Mucosa of descending colon (tissue), 3 donors: ENCODE data around the gene MAPKAPK3. TPM values are rescaled to one million over a fixed set of nuclear protein-coding genes. Genes with fewer than 3 reads are reported as not detected.
A peak's percentile ranks its signal among the peaks of the same experiment; 100 is the strongest.

ENCODE experiments used
- ATAC-seq: fragments of 200-7000 bp; cut with Tn5 transposase; one replicate; pipeline ENCODE4 v1.9.1; 2020; ENCODE audit warnings: mild to moderate bottlenecking, moderate library complexity
- DNase-seq, 3 donors: peaks; one replicate each; pipeline ENCODE4 v3.0.0-alpha.2; 2020
- H3K36me3 ChIP-seq: fragments of 200-600 bp; one replicate; pipeline ENCODE4 v1.8.0; 2021; ENCODE audit warnings: low read depth, mild to moderate bottlenecking
- H3K4me1 ChIP-seq: fragments of 200-600 bp; one replicate; pipeline ENCODE4 v1.8.0; 2021; ENCODE audit warnings: low read depth, mild to moderate bottlenecking
- H3K4me3 ChIP-seq: fragments of 200-600 bp; one replicate; pipeline ENCODE4 v1.8.0; 2021; ENCODE audit warnings: mild to moderate bottlenecking
- H3K9me3 ChIP-seq: fragments of 200-600 bp; one replicate; pipeline ENCODE4 v1.8.0; 2021; ENCODE audit warnings: mild to moderate bottlenecking
- intact Hi-C, 2 donors: fragments of 100-400 bp; cut with DNase I in 1 of 2; cut with micrococcal nuclease in 1 of 2; formaldehyde crosslinking; loops; one replicate each; pipeline versions ENCODE4 v1.11.0 to v1.11.1; 2022; cut with DNase I, micrococcal nuclease
- total RNA-seq, 3 donors: library from RNA; stranded (reverse); fragmentation: NEBNext Ultra II Directional in 2 of 3; extraction: Animal tissue kit (Norgen Biotek cat#: 25700) in 2 of 3; gene quantifications; one replicate each; pipeline versions ENCODE4 v1.2.1 to v1.2.4, GENCODE V29; 2021 to 2023
- TF ChIP-seq, protein P1 (sequence below): fragments of 200-600 bp; IDR thresholded peaks from one replicate; pipeline ENCODE4 v1.8.0; 2022; ENCODE audit warnings: antibody characterized with exemption, mild to moderate bottlenecking
- donor health status: DM: no; HTN: no; CAD: no; lungs with moderate emphysema.
- donor health status: DM: no; HTN: no; CAD: no.
- donor health status: DM: no; HTN: yes; CAD: no.

The MAPKAPK3 gene
- total RNA-seq, 3 donors from 2014 or later, result 21.5 to 33.5 (median 25.5) TPM

DNA sequence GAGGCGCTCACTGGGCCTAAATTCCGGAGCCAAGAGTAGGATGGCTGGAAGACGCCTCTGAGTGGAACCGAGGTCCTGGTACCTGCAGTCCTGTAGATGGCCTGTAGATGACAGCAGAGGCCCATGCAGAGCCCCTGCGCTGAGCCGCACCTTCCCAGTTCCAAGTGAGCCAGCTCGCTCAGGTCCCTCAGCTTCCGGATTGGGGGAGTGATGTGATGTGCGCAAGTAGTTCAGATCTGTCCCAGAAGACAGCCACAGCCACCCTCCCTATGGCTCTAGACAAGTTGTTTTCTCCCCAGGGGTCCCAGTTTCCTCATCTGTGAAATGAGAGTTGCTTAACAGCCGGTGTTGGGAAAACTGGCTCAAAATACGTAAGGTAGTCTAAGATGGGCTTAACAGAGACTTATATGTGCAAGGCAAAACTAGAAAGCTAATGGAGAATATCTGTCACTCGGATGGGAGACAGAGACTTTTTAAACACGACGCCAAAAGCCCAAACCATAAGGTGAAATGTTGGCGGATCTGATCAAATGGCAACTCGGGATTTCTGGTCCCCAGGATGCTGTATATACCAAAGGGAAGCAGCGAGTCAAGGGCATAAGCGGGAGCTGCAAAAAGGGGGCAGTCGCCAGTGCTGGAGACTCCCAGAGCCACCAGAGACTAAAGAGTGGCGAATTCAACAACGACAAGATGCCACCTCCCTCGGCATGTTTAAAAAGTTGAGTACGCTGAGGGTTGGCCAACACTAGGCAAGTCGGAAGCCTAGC lies 765 bp upstream of the MAPKAPK3 start:
- Histone ChIP-seq H3K4me3 (no peak overlapping the region), H3K9me3 (no peaks in the 10 kb centered on the region), H3K4me1 (peaks cover 22% of the 10 kb centered on the region), H3K36me3 (no peaks in the 10 kb centered on the region)
- intact Hi-C loops, result loop anchor here in 1 of 2 donors (5.0 kb wide), 1 partner anchor 766 kb away; no protein-coding TSS in a partner anchor
- ATAC-seq, result peak; percentile 60
- TF ChIP-seq, protein P1, sequence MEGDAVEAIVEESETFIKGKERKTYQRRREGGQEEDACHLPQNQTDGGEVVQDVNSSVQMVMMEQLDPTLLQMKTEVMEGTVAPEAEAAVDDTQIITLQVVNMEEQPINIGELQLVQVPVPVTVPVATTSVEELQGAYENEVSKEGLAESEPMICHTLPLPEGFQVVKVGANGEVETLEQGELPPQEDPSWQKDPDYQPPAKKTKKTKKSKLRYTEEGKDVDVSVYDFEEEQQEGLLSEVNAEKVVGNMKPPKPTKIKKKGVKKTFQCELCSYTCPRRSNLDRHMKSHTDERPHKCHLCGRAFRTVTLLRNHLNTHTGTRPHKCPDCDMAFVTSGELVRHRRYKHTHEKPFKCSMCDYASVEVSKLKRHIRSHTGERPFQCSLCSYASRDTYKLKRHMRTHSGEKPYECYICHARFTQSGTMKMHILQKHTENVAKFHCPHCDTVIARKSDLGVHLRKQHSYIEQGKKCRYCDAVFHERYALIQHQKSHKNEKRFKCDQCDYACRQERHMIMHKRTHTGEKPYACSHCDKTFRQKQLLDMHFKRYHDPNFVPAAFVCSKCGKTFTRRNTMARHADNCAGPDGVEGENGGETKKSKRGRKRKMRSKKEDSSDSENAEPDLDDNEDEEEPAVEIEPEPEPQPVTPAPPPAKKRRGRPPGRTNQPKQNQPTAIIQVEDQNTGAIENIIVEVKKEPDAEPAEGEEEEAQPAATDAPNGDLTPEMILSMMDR, result peak; percentile 96
- peak; percentile 89 to 90 (median 90) for DNase-seq

DNA sequence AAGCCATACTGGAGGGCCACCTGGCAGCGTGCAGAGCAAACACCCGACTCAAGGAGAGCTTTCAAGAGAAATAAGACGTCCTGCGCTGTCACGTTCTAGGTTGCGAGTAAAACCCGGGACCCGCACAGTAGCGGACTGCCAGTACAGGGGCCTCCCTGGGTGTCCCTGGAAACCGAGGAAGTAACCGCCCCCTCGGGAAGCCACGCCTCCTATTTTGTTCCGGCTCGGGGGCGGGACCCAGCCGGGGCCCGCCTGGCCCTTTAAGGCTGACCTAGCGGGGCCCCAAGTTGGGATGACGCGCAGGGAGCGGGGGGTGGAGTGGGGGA lies 218 bp upstream of the MAPKAPK3 start:
- H3K4me1 ChIP-seq, result peaks cover 22% of the 10 kb centered on the region
- peak; percentile 82 for ATAC-seq
- intact Hi-C loops, result loop anchor here in 1 of 2 donors (5.0 kb wide), 1 partner anchor 766 kb away; no protein-coding TSS in a partner anchor
- peak; percentile 96 to 98 (median 97) for DNase-seq
- TF ChIP-seq, protein P1, result no peak
- H3K9me3 ChIP-seq, result no peaks in the 10 kb centered on the region
- no peak overlapping the region for H3K4me3 ChIP-seq
- H3K36me3 ChIP-seq, result no peaks in the 10 kb centered on the region

DNA sequence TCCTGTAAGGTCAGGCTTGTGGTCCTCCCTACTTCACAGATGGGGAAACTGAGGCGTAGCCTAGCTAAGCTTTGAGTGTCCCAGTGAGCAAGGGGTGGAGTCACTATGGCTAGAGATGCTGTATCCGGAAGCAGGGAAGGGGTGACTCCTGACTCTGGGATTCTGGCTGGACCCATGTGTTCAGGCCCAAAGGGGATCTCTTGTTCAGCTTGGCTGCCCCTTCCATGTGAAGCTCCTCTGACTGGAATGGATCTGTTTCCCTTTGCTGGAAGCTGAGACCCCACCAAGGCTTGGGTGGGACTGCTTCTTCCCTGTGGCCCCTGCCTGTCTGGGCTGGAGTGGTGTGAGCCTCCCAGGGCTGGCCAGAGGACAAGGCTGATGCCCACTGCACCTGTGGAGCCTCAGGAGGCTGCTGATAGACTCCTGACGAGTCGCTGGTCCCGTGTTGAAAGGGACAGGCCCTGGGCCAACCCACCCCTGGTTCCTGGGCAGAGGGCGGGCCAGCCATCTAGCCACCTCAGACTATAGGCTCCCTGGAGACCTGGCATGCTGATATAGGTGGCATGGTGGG lies 1.0 kb downstream of the MAPKAPK3 start:
- intact Hi-C loops, result loop anchor here in 1 of 2 donors (5.0 kb wide), 1 partner anchor 764 kb away; no protein-coding TSS in a partner anchor
- H3K4me3 ChIP-seq, result peak overlapping the region; percentile 41
- H3K9me3 ChIP-seq, result no peaks in the 10 kb centered on the region
- TF ChIP-seq, protein P1, result no peak
- H3K36me3 ChIP-seq, result no peaks in the 10 kb centered on the region
- no peak for ATAC-seq
- peak in 1 of 3 donors; percentile 55 for DNase-seq
- peaks cover 18% of the 10 kb centered on the region for H3K4me1 ChIP-seq

DNA sequence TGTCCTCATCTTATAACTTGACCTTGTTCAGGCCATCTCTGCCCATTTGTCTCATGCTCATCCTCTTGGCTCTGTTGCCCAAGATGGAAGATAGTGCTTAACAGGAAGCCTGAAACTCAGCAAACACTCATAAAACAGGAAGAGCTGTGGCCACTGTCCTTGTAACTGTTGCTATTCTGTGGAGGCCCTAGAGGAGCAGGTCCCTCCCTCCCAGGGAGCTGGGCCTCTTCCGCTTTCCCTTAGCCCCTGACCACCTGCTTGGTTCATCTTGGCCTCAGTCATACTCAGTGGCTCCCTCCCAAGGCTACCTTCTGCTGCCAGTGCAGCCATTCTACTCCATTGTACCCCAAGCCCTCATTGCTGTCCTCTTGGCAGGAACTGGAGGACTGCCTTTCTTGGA lies 3.5 kb downstream of the MAPKAPK3 start:
- DNase-seq, result peak in 1 of 3 donors; percentile 25
- TF ChIP-seq, protein P1, result no peak
- intact Hi-C loops, result no loop called here
- Histone ChIP-seq H3K36me3 (no peaks in the 10 kb centered on the region), H3K4me3 (no peak overlapping the region), H3K9me3 (no peaks in the 10 kb centered on the region), H3K4me1 (peaks cover 31% of the 10 kb centered on the region)
- no peak for ATAC-seq

DNA sequence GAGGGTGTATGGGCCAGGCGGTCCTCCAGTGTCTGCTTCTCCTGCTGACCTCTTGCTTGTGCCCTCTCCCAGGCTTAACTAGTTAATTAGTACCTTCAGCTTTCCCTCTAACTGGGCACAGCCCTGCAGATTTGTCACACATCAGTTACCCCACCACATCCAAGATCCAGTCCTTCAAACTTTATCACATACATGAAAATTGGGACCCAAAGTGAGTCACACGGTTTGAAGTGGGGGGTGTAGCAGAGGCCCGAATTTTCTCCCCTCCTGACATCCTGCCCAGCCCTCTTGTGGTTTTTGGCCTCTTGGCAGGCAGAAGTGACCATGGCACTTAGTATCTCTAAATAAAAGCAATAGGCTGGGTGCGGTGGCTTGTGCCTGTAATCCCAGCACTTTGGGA lies 3.9 kb downstream of the MAPKAPK3 start:
- Histone ChIP-seq H3K36me3 (no peaks in the 10 kb centered on the region), H3K4me3 (no peak overlapping the region), H3K9me3 (no peaks in the 10 kb centered on the region), H3K4me1 (peaks cover 31% of the 10 kb centered on the region)
- DNase-seq, result no peak
- intact Hi-C loops, result no loop called here
- ATAC-seq, result no peak
- TF ChIP-seq, protein P1, result no peak
